HG03025 (cell line): Measurements from ENCODE around the gene RHOJ.
"Not testable (repeated sequence)": the region's sequence is repeated elsewhere in the genome, so short reads cannot be mapped to it uniquely, and the experiment has no call there.

Experiments
- ATAC-seq: cut with Tn5 transposase; IDR thresholded peaks from one replicate; pipeline ENCODE4 v1.9.1; 2021; ENCODE audit warnings: mild to moderate bottlenecking, moderate library complexity; ENCODE audit not compliant: unreplicated experiment, low FRiP score

The RHOJ gene

DNA sequence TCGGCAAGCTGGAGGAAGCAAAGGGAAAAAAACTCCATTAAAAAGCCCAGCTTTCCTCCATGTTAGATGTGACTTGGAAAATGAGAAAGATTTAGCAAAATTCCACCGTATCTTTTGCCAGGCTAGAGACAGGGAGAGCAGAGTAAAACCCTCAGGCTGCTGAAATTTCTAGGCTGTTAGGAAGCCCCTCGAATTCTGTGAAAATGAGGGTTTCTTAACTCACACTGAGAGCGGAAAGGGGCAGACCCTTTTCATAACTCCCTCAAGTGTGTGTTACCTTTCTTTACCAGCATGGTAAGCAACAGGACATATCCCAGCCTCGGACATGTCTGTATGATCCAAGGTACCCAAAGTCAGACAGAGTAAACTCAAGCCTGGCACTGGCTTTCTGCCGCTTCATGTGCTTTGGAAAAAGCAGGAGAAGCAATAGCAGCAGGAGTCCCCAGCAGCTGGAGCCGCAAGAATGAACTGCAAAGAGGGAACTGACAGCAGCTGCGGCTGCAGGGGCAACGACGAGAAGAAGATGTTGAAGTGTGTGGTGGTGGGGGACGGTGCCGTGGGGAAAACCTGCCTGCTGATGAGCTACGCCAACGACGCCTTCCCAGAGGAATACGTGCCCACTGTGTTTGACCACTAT lies at the start of gene RHOJ:
Gene RHOJ, plus strand, starts transcription at position 37 of the 637 bp plus-strand sequence. Its CDS starts 427 bp downstream, at position 464.
- no peak for ATAC-seq

DNA sequence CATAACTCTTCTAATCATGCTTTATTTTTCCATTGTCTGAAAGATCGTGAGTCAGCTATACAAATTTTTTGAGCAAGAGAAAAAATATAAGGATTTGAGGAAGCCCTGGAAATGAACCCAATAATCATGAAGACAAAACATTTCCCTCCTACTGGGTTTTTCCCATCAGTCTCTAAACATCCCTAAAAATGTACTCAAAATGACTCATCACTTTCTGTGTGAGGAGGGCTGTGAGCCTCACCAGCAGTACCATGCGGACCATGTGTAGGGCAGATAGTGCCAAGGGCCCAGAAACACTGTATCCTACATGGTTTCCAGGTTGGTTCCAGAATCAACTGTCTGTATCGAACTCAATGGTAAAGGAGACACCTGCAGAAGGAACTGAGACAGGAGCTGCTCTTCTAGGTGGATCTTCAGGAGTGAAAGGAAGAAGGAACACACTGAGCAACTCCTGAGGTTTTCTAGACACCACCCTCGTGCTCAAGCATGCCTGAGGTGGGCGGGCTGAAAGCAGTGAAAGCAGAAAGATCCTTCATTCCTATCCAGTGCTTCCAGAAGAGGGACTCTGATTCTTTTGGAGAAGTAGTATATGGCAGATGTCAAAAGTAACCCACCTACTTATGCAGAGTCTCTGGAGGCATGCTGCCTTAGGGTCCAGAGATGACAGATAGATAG lies 48.6 kb upstream of the RHOJ start:
- ATAC-seq, result no peak

DNA sequence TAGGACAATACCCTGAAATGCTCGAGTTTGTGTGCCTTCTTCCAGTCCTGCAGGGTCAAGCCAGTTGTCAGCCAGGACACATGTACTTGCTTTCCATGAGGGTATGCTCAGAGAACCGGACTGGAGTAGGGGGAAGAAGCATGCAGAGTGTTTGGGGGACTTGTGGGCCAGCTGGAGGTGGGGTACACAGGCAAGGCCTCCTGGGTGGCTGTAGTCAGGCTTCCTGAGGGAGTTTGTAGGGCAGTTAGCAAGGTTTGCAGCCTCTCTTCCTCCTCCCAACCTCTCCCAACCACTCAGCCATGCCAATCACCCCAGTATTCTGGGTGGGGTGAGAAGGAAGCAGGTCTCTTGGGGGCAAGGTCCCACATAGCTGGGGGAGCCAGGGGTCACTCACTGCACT lies 47.0 kb upstream of the RHOJ start:
- ATAC-seq, result no peak

DNA sequence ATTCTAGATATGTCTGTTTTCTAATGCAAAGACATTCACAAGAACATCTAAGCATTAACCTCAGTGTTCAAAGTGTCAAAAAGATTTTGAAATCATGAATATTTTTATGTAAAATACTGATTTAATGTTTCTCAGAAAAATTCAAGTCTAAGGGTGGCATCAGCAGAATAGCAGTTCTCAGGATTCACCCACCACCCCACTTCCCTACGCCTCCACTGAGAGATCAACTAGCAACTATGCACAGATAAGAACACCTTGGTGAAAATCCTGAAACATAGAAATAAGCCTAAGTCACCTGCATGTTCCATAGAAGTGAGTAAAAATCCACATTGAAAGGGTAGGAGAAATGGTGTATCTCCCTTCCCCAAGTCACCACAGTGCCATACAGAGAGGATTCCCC lies 40.9 kb upstream of the RHOJ start:
- no peak for ATAC-seq

DNA sequence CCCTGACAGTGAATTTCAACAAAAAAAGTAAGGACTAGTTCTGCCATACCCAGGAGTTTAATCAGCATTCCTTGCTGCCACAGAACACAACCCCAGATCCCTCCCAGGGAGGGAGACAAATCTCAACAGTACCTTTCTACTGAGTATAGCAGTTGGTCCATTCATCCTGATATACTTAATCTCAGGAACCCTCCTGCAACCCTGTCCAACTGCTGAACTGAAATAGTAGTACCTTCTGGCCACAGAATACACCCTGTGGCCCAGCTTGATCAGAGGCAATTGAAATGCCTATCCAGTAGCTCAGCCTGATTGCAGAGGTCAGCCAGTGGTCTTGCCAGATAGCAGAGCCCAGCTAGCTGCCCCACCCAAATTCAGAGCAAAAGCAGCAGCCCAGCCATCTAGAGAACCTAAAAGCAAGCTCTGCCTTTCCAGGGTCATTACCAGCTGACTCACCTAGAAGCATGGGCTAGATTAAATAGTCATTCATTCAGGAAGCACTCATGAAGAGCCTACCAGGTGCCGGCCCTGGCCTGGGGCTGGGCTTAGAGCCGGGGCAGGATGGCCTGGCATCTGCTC lies 40.0 kb upstream of the RHOJ start:
- ATAC-seq, result no peak

DNA sequence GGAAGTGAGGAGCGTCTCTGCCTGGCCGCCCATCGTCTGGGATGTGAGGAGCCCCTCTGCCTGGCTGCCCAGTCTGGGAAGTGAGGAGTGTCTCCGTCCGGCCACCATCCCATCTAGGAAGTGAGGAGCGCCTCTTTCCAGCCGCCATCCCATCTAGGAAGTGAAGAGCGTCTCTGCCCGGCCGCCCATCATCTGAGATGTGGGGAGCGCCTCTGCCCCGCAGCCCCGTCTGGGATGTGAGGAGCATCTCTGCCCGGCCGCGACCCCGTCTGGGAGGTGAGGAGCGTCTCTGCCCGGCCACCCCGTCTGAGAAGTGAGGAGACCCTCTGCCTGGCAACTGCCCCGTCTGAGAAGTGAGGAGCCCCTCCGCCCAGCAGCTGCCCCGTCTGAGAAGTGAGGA lies 39.0 kb upstream of the RHOJ start:
- not testable (repeated sequence) for ATAC-seq

DNA sequence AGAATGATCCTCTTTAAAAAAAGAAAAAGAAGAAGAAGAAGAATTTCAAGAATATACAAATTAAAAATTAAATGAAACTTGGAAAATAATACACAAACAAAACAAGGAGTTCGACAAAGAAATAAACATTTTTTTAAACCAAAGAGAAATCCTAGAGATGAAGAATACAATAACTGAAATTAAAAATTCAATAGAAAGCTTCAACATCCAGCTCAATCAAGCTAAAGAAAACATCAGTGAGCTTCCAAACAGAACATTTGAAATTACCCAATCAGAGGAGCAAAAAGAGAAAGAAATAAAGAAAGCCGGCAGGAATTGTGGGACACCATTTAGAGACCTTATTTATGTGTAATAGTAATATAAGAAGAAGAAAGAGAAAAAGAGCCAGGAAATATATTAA lies 37.2 kb upstream of the RHOJ start:
- ATAC-seq, result no peak

DNA sequence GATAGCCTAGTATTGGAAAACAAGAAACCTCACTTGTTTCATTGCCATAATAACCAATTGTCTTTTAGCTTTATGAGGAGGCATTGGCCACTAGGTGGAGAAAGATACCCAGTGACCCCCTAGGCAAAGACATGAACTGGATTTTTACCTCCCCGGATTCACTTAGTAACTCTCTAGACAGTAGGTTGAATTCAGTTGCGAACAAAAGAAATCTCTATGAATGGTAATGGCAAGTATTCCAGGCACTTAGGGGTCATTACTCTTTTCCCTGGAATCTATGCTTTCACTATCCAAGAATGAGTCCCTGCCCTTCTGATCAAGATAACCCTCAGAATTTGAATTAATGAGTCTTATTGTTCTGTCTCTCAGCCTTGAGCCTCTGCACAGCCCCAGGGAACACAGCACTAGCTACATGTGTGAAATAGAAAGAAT lies 29.5 kb upstream of the RHOJ start:
- no peak for ATAC-seq

DNA sequence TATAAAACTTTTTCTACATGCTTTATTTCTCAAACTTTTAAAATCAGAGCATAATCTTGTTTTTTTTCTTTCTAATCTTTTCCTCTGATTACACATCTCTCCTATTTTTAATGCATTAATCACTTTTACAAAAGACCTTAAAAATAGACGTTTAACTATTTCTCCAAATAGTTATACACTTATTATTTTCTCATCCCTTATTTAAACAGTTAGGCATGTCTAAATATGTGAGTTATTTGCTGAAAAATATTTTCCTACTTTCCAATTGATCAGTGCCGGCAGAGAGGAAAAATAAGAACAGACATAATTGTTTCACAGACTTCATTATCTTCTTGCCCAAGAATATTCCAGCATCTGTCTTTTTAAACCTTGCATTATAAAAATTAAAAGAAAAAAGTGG lies 28.7 kb upstream of the RHOJ start:
- no peak for ATAC-seq

DNA sequence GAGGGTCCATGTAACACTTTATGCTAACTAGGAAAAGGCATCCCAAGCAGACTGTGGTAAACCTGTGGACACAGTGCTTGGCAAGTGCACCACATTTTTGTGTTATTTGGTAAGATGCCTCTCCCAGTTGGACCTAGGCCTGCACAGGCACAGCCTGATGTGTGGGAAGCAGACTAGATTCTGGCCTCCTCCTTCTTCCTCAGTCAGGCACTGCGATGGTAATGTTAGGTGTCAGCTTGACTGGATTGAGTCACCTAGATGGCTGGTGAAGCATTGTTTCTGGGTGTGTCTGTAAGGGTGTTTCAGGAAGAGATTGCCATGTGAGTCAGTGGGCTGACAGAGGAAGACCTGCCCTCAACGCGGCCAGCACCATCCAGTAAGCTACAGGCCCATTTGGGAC lies 25.3 kb upstream of the RHOJ start:
- ATAC-seq, result no peak

DNA sequence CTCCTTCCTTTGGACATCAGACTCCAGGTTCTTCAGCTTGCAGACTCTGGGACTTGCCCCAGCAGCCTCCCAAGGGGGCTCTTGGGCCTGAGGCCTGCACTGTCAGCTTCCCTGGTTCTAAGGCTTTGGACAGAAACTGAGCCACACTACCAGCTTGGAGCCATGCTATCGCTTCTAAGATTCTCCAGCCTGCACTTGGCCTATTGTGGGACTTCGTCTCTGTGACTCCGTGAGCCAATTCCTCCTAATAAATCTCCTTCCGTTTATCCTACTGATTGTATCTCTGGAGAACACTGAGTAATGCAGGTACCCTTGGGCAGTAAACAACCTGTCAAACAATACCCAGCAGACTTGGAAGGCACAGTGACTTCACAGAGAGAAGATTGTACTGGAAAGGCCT lies 24.9 kb upstream of the RHOJ start:
- no peak for ATAC-seq

DNA sequence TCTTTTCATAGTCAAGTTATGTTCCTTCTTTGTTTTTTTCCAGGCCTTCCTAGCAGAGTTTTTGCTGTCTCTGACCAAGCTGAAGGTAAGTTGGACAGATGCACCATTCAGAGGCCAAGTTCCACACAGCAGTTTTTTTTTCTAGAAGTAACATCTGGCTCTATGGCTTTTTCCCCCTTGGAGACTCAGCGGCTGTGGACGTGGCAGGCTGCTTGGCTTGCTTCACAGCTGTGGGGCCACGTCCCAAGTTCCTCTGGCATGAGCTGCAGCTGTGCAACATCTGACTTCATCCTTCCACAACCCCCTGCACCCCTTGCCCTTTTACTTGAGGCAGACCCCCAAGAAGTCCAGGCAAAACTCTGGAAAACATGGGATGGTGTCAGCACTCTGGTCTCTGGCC lies 24.2 kb upstream of the RHOJ start:
- ATAC-seq, result no peak

DNA sequence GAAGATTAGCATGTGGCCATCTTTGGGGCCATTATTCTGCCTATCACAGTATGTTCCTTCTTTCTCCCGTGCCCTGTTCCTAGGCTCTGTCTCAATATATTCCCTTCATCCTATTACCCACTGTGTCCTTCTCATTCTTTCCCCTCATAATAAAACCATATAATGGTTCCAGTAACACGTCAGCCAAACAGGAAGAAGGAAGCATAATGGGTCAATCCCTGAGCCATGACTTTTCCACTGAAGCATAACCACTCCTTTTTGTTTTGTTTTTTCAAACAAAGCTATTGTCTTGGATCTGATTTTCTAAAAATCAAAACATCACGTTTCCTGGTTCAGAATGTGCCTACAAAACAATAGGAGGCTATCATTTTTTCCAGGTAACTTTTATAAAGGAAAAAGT lies 21.3 kb upstream of the RHOJ start:
- no peak for ATAC-seq

DNA sequence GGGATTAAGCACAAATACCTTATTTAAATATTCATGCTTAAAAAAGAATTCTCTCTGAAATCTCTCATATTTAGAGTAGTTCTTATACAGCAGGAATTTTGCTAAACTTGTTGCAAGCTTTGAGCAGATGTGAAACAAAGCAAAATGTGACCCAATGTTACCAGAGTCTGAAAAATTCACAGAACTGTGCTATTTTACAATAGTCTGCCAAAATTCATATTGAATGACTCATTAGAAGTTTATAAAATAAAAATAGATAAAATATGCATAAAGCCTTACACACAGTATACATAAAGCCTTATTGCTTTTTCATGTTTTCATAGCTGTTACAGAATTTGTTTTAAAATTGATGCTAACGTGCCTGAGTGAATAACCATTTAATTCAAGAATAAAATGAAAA lies 17.8 kb upstream of the RHOJ start:
- no peak for ATAC-seq

DNA sequence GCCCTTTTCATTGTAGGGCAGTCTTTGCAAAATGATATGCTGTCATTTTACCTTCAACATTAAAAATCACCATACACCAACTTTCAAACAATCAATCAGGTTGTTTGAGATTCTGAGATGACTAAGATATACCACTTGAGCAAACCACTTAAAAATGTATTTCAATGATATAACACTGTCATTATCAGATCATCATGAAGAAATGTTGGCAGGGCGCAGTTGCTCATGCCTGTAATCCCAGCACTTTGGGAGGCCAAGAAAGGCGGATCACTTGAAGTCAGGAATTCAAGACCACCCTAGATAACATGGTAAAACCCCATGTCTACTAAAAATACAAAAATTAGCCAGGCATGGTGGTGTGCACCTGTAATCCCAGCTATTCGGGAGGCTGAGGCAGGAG lies 13.0 kb upstream of the RHOJ start:
- no peak for ATAC-seq

DNA sequence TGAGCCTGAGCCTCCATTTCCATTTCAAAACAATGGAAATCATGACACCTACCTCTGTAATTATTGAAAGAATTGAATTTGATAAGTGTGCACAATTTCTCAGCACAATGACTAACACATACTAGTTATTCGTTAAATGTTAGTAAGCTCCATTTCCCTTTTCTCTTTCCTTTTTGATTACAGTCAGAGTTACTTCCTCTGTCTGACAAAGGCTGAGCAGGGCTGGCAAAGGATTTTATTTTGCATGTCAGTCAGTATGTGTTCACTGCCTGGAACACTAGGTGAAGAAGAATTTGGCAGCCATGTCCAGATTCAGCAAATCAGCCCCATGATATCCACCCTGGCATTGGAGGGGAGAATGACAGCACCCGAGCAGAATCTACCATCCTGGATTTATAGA lies 12.2 kb upstream of the RHOJ start:
- no peak for ATAC-seq

DNA sequence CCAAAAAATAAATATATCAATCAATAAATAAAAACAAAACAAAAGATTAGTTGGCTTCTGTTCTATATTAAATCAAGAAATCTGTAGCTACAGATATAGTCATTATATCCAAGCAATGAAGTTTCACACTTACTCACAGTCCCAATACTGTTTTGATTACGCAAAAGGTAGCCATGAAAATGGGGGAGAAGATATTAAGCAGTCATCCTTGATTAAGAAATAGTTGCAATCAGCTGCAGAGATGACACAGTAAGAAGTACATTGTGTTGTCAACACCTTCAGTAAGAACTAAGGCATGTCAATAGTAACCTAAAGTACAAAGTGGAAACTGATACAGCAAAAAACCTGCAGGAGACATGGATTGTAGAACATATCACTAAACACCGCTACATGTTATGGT lies 11.0 kb upstream of the RHOJ start:
- no peak for ATAC-seq

DNA sequence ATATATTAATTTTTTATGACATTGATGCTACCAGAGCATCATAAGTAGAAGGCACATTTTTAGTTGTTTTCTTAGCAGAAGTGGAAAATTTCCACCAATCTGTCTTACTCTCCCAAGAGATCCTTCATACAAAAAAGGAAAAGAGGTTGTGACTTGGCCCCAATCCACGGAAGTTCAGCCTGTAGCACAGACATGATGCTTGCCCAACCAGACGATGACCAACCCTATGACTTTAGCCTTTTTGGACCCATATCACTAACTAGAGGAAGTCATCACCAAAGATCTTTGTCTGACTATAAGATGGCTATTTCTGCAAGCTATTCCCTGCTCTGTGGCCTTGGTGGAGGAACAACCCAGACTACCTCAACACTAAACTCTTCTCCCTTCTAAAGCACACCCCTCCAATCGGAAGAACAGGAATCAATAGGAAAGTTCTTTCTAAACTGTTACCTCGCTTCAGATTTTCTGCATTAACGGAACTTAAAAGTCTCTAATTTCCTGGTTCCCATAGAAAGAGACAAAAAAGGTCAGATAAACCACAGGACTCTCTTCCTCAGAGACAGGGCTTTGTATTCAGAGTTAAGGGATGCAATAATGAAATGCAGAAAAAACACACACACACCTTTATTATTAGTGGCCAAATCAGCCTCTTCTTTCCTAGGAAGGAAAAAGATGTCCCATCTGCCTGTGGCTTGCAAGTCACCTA lies 4.1 kb upstream of the RHOJ start:
- ATAC-seq, result no peak

DNA sequence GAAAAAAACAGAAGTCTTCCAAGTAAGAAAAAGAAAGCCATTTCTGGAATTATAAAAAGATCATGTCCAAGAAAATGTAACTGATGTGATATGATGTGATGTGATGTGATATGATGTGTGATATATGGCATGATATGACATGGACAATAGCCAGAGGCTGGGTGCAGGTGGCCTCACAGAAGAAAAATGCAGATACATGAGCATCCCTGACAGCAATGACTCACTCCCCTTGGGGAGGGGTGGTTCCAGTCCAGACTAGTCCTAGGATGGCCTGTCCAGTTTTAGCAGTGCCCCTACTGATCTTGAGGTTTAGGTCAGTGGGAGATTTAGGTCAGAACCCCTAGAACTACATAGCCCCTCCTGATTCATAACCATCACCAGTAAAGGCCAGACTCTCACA lies 3.5 kb upstream of the RHOJ start:
- no peak for ATAC-seq

DNA sequence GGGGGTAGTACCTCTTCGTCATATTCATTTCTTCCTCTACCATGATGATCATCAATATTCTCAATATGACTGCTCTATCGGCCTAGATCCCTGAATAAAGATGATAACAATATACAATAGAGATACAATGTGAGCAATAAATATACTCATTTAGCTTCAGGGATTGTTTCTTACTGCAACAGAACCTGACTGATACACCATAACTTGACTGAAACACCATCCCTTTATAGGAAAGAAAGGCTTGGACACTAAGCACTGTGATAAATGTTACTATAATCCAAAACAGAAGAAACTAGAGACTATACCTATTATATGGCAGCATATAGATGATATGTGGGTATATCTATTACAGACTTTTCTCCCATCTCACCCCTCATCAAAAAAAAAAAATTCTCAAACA lies 1.2 kb upstream of the RHOJ start:
- no peak for ATAC-seq

DNA sequence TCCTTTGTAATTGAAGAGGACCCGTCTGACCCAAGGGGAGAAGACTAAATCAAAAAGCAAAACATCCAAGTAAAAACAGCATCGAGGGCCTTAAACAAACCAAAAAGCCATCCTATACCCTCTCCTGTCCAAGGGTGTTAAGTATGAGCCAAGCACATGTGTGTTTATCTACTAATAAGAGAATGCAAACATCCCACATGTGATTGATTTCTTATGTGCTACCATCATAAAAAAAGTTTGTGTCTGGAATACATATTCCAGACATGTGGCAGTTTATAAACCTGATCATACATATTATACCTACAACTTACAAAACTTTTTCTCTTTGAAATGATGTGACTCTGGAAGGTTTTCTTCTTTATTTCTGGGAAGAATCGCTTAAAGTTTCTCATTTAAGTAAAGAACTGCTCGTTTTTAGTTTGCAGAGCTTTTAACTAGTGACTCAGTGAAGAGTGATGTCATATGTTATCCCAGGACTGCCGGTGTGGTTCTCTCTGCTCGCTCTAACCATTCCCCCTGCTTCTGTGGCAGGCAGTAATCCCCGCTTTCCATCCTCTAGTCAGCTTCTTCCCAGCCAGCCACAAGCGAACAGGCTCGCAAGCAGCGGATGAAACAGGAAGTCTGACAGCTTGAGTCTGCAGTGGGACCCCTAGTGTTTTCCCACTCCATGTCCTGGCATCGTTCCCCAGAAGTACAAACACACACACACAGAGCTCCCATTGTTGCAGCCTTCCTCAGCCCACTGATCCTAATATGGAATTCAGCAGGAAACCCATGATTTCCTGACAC lies 431 bp upstream of the RHOJ start:
- ATAC-seq, result no peak
